Endothelial cell of umbilical vein (primary cell): ENCODE results near the gene MEIOSIN. TPM values are rescaled to one million over a fixed set of nuclear protein-coding genes. Genes with fewer than 3 reads are reported as not detected.

Experiments used
- BruUV-seq: library from RNA; stranded (reverse); fragments of 400-500 nt; replicated peaks from 2 replicates; lab custom pipeline; 2021; lab: Mats Ljungman, UMichigan
- CTCF ChIA-PET: fragments of 300-600, 350-600 bp; sonication (Branson Sonifier 250); formaldehyde crosslinking; loops from one replicate; lab custom pipeline; 2021; ENCODE audit warnings: antibody characterized with exemption, inconsistent platforms; lab: Charles Lee
- POLR2A ChIA-PET: fragments of 300-600, 350-600 bp; sonication (Branson Sonifier 250); formaldehyde crosslinking; loops from one replicate; lab custom pipeline; 2021; ENCODE audit warnings: antibody characterized with exemption, inconsistent platforms; lab: Charles Lee
- DNase-seq: peaks from one replicate; pipeline ENCODE4 v3.0.0-alpha.2; 2011; ENCODE audit warnings: low read depth, low spot score
- FAIRE-seq: peaks from 2 replicates; lab custom pipeline; 2011; peaks lifted over from hg19 to GRCh38; lab: Jason Lieb, UNC
- H2AFZ ChIP-seq: 2 replicates; pipeline ENCODE4 v1.6.0; 2012; ENCODE audit warnings: low read depth, low read length, control low read depth, inconsistent platforms
- H3K27ac ChIP-seq: 2 replicates; pipeline ENCODE4 v1.5.1; 2011; ENCODE audit warnings: low read depth, mild to moderate bottlenecking, control low read depth, low read length, moderate library complexity; ENCODE audit not compliant: insufficient read depth
- H3K27me3 ChIP-seq, 2 experiments: 2 replicates each; pipeline versions ENCODE4 v1.6.0 to v1.6.1; 2011; ENCODE audit warnings: low read length in 2 of 2, mixed read lengths in 1 of 2; ENCODE audit not compliant: control insufficient read depth in 2 of 2, insufficient read depth in 2 of 2
- H3K36me3 ChIP-seq, 2 experiments: 2 replicates in 1 of 2; 3 replicates in 1 of 2; pipeline ENCODE4 v1.5.1; 2011; ENCODE audit warnings: low read length in 2 of 2, mild to moderate bottlenecking in 1 of 2, moderate library complexity in 1 of 2; ENCODE audit not compliant: control insufficient read depth in 2 of 2, insufficient read depth in 2 of 2; ENCODE audit errors: extremely low read depth in 1 of 2
- H3K4me1 ChIP-seq: 3 replicates; pipeline ENCODE4 v1.5.1; 2011; ENCODE audit warnings: mild to moderate bottlenecking, low read length; ENCODE audit not compliant: control insufficient read depth, insufficient read depth; ENCODE audit errors: extremely low read depth
- H3K4me2 ChIP-seq: 2 replicates; pipeline ENCODE4 v1.6.1; 2011; ENCODE audit warnings: low read length, control low read depth, mixed read lengths; ENCODE audit not compliant: insufficient read depth
- H3K4me3 ChIP-seq, 3 experiments: fragments of 200-600 bp in 1 of 3; sonication (generic), shearing (Covaris generic) in 1 of 3; replicated peaks in 1 of 3; 2 replicates each; pipeline ENCODE4 v1.5.1; 2011 to 2016; ENCODE audit warnings: control low read depth in 3 of 3, low read length in 3 of 3, mild to moderate bottlenecking in 2 of 3, inconsistent platforms in 1 of 3, low read depth in 1 of 3, moderate library complexity in 1 of 3; ENCODE audit not compliant: insufficient read depth in 1 of 3
- H3K79me2 ChIP-seq: 2 replicates; pipeline ENCODE4 v1.6.0; 2012; ENCODE audit warnings: low read length, inconsistent platforms; ENCODE audit not compliant: control insufficient read depth, insufficient read depth
- H3K9ac ChIP-seq: replicated peaks from 2 replicates; pipeline ENCODE3; 2011; ENCODE audit warnings: low read length, control low read depth; ENCODE audit not compliant: insufficient read depth; ENCODE audit errors: extremely low read depth
- H3K9me1 ChIP-seq: replicated peaks from 3 replicates; pipeline ENCODE4 v1.6.0; 2011; ENCODE audit warnings: mild to moderate bottlenecking, low read length; ENCODE audit not compliant: control insufficient read depth, insufficient read depth; ENCODE audit errors: extremely low read depth
- H3K9me3 ChIP-seq: replicated peaks from 2 replicates; pipeline ENCODE4 v1.5.1; 2012; ENCODE audit warnings: low read length, inconsistent platforms; ENCODE audit not compliant: control insufficient read depth, insufficient read depth
- H4K20me1 ChIP-seq: replicated peaks from 2 replicates; pipeline ENCODE3; 2011; ENCODE audit warnings: mild to moderate bottlenecking, low read length; ENCODE audit not compliant: control insufficient read depth, insufficient read depth; ENCODE audit errors: extremely low read depth
- CTCF ChIP-seq, 2 donors: IDR thresholded peaks; 1 replicate in 1 of 2; 2 replicates in 1 of 2; pipeline ENCODE4 v1.5.1; 2011; ENCODE audit warnings: low read length in 2 of 2, mild to moderate bottlenecking in 2 of 2, moderate library complexity in 2 of 2, control low read depth in 1 of 2, inconsistent platforms in 1 of 2, low read depth in 1 of 2; ENCODE audit not compliant: insufficient read depth in 1 of 2; ENCODE audit errors: extremely low read depth in 1 of 2
- EZH2 ChIP-seq: IDR thresholded peaks from 2 replicates; pipeline ENCODE4 v1.6.1; 2012; ENCODE audit warnings: borderline replicate concordance, low read depth, mild to moderate bottlenecking, moderate library complexity, low read length, inconsistent platforms; ENCODE audit not compliant: severe bottlenecking
- FOS ChIP-seq: IDR thresholded peaks from 2 replicates; pipeline ENCODE4 v1.6.1; 2011; ENCODE audit warnings: mild to moderate bottlenecking, low read length, moderate library complexity, borderline replicate concordance; ENCODE audit not compliant: insufficient read depth
- GATA2 ChIP-seq: IDR thresholded peaks from 2 replicates; pipeline ENCODE4 v1.7.0; 2011; ENCODE audit warnings: low read depth, mild to moderate bottlenecking, moderate library complexity, mixed read lengths, low read length; ENCODE audit not compliant: insufficient read length, insufficient read depth
- JUN ChIP-seq: IDR thresholded peaks from 2 replicates; pipeline ENCODE4 v1.6.1; 2011; ENCODE audit warnings: borderline replicate concordance, low read depth; ENCODE audit not compliant: insufficient read length, insufficient read depth
- MAX ChIP-seq: IDR thresholded peaks from 2 replicates; pipeline ENCODE4 v1.6.1; 2011; ENCODE audit not compliant: insufficient read depth, insufficient read length
- MYC ChIP-seq: IDR thresholded peaks from one replicate; pipeline ENCODE4 v1.6.1; 2011; ENCODE audit warnings: mild to moderate bottlenecking, low read depth, low read length
- POLR2A ChIP-seq: IDR thresholded peaks from 2 replicates; pipeline ENCODE4 v1.6.1; 2012; ENCODE audit warnings: low read depth, mild to moderate bottlenecking, control low read depth, low read length
- POLR2AphosphoS5 ChIP-seq: IDR thresholded peaks from 2 replicates; pipeline ENCODE4 v1.6.1; 2012; ENCODE audit warnings: low read depth, mild to moderate bottlenecking, control low read depth, low read length, moderate library complexity; ENCODE audit not compliant: insufficient read depth
- dilution Hi-C: fragments of 300-500 bp; cut with MboI; formaldehyde crosslinking; loops from one replicate; pipeline ENCODE4 v1.15.0; 2019; ENCODE audit warnings: low sequenced_read_pairs; ENCODE audit not compliant: extremely low pct_ligation_motif_present
- intact Hi-C: fragments of 100-400 bp; cut with micrococcal nuclease; formaldehyde crosslinking; loops from one replicate; pipeline ENCODE4 v1.10.0; 2022
- polyA plus RNA-seq, 4 experiments: library from polyadenylated mRNA; depleted of rRNA in 3 of 4; stranded (reverse) in 3 of 4; unstranded in 1 of 4; fragments of >200 nt; gene quantifications; 2 replicates each; pipeline versions ENCODE4 v1.2.1 to v1.2.3, GENCODE V29; 2011 to 2012; ENCODE audit warnings: missing spikeins in 1 of 4
- total RNA-seq: library from RNA; stranded (reverse); gene quantifications from 2 replicates; pipeline ENCODE4 v1.2.3, GENCODE V29; 2021

Gene MEIOSIN
- total and polyA plus RNA-seq, 2 donors (not counting 3 experiments of a cell fraction or from before 2014, with no cell fraction given): not detected

DNA sequence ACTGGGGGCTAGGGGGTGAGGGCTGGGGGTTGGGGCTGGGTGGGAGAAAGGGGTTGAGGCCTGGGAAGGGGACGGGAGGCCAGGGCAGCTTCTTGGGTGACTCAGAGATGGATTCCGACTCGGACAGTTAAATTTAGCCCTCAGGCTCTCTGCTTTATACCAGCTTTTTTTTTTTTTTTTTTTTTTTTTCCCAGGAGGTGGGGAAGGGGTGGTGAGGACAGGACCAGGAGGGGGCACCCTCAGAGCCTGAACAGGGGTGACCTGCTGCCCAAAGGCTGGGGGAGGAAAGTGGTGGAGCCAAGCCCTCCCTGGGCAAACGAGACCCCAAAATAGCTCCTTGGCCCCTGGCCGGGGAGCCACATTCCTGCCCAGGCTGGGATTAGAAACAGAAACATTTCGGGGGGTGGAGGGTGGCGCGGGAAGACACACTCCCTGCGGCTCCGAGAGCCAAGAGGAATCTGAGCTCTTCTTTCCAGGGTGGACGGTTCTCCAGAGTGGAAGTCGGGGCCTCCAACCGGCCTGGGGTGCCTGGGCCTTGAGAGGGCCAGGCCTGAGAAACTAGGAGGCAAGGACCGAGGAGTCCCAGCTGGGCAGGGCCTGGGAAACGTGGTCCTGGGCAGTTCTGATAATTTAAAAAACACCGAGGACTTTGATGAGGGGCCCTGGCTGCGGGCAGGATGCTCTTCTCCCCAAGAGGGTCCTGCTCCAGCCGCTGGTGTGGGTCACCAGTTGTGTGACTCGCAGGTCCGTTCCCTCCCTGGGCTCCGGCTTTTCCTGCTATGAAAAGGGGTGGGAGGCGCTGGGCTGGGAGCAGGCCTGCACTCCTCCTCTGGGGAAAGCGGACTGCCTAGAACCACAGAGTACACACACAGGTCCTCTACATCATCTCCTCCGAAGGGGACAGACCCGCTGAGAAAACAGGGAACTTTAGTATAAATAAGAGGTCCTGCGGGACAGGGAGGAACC is 49.9 kb downstream of the MEIOSIN start:
- no peaks in the 10 kb centered on the region for H3K79me2 ChIP-seq
- H3K4me2 ChIP-seq: no peak overlapping the region
- no peak overlapping the region for H2AFZ ChIP-seq
- TF ChIP-seq POLR2AphosphoS5 (no peak), POLR2A (no peak), EZH2 (no peak)
- no peaks in the 10 kb centered on the region for H3K9me3 ChIP-seq
- FAIRE-seq: no peak
- intact Hi-C loops: no loop called here
- no peaks in the 10 kb centered on the region for H3K9me1 ChIP-seq
- CTCF ChIA-PET: interaction anchor here (0.6 to 5.0 kb wide), 8 partner anchors 9 to 150 kb away, joined by 3 to 66 read pairs (median 4); partner anchors contain the start of genes DMWD and SIX5
- DNase-seq: no peak
- no peak overlapping the region for H3K27ac ChIP-seq
- dilution Hi-C loops: no loop called here
- H3K9ac ChIP-seq: no peak overlapping the region
- peaks cover 4 to 17% of the 10 kb centered on the region in 2 experiments for H3K36me3 ChIP-seq
- BruUV-seq: no TSS peak
- POLR2A ChIA-PET: interaction anchor here (1.0 kb wide), 2 partner anchors 9 to 34 kb away, joined by 5 to 19 read pairs; partner anchors contain the start of gene DMWD
- no peaks in the 10 kb centered on the region for H3K27me3 ChIP-seq
- H3K4me3 ChIP-seq: no peak overlapping the region
- peaks cover 5% of the 10 kb centered on the region for H3K4me1 ChIP-seq
- H4K20me1 ChIP-seq: no peaks in the 10 kb centered on the region

DNA sequence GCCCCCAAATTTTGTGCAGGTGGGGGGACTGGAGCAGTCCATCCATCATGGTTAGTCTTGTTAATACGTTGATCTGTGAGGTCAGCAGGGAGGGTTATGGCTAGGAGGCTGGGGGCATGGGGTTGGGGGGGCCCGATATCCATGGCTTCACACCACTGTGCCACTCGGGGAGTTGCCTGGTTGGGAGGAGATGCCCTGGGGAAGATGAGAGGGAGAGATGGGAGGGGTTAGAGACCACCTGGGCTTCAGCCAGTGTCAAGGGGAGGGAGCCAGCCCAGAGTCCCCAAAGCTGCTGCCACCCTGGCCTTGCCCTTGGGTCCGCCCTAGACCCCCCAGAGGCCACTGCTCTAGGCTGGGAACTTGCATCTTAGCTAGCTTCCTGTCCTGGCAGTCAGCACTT is 50.9 kb downstream of the MEIOSIN start:
- no TSS peak for BruUV-seq
- no peaks in the 10 kb centered on the region for H3K9me3 ChIP-seq
- H4K20me1 ChIP-seq: no peaks in the 10 kb centered on the region
- no peak overlapping the region for H3K4me3 ChIP-seq
- dilution Hi-C loops: no loop called here
- H3K9me1 ChIP-seq: no peaks in the 10 kb centered on the region
- H3K36me3 ChIP-seq: peaks cover 7 to 26% of the 10 kb centered on the region in 2 experiments
- H3K4me1 ChIP-seq: peaks cover 5% of the 10 kb centered on the region
- no peaks in the 10 kb centered on the region for H3K79me2 ChIP-seq
- TF ChIP-seq FOS (no peak), EZH2 (no peak), POLR2AphosphoS5 (no peak), POLR2A (no peak), JUN (no peak), GATA2 (no peak), MYC (no peak), MAX (no peak), CTCF (IDR thresholded peaks at IDR 0.05; ENCODE audit: extremely low read depth in 1 of 2, insufficient read depth in 1 of 2, low read depth in 1 of 2, low read length in 2 of 2) (no peak)
- DNase-seq (no peak), FAIRE-seq (no peak)
- ChIA-PET CTCF (interaction anchor here (1.1 to 1.3 kb wide), 2 partner anchors 14 to 15 kb away, joined by 3 to 4 read pairs; no protein-coding TSS in a partner anchor), POLR2A (no interaction called here)
- no peaks in the 10 kb centered on the region for H3K27me3 ChIP-seq
- H2AFZ ChIP-seq: no peak overlapping the region
- H3K27ac ChIP-seq: no peak overlapping the region
- H3K4me2 ChIP-seq: no peak overlapping the region
- intact Hi-C loops: no loop called here
- H3K9ac ChIP-seq: no peak overlapping the region
